Kidney (tissue), 14 donors: Measurements from ENCODE around the gene USP36. TPM values are rescaled to one million over a fixed set of nuclear protein-coding genes. Genes with fewer than 3 reads are reported as not detected.

ENCODE experiments used
- DNase-seq, 5 donors: peaks; one replicate each; pipeline ENCODE4 v3.0.0-alpha.2; 2013 to 2020
- FAIRE-seq: peaks from 2 replicates; lab custom pipeline; 2012; peaks lifted over from hg19 to GRCh38; lab: Jason Lieb, UNC
- H3K27ac ChIP-seq, 2 donors: one replicate each; pipeline ENCODE4 v1.7.0; 2013; ENCODE audit warnings: low read depth in 2 of 2, low read length in 2 of 2, inconsistent platforms in 1 of 2
- H3K27me3 ChIP-seq: one replicate; pipeline ENCODE4 v1.7.1; 2013; ENCODE audit warnings: low read length, inconsistent platforms; ENCODE audit not compliant: control insufficient read depth, insufficient read depth
- H3K36me3 ChIP-seq, 3 donors: one replicate each; pipeline versions ENCODE4 v1.7.0 to v1.7.1; 2013; ENCODE audit warnings: low read length in 3 of 3, control low read depth in 1 of 3, inconsistent platforms in 1 of 3; ENCODE audit not compliant: insufficient read depth in 3 of 3, control insufficient read depth in 2 of 3
- H3K4me1 ChIP-seq, 3 donors: one replicate each; pipeline versions ENCODE4 v1.7.0 to v1.7.1; 2013; ENCODE audit warnings: low read length in 3 of 3, inconsistent platforms in 1 of 3, low read depth in 1 of 3; ENCODE audit not compliant: control insufficient read depth in 2 of 3, insufficient read depth in 2 of 3
- H3K4me3 ChIP-seq, 3 donors: one replicate each; pipeline versions ENCODE4 v1.7.0 to v1.8.1; 2013; ENCODE audit warnings: low read length in 3 of 3, control low read depth in 1 of 3, inconsistent platforms in 1 of 3
- H3K9ac ChIP-seq, 3 donors: one replicate each; pipeline versions ENCODE4 v1.7.0 to v1.7.1; 2013; ENCODE audit warnings: low read length in 3 of 3, control low read depth in 1 of 3, inconsistent platforms in 1 of 3
- H3K9me3 ChIP-seq, 3 donors: one replicate each; pipeline versions ENCODE4 v1.7.0 to v1.7.1; 2013; ENCODE audit warnings: low read length in 3 of 3, control low read depth in 1 of 3, inconsistent platforms in 1 of 3; ENCODE audit not compliant: control insufficient read depth in 2 of 3, insufficient read depth in 1 of 3
- CTCF ChIP-seq: IDR thresholded peaks from 3 replicates; pipeline ENCODE4 v1.5.1; 2012; ENCODE audit warnings: mild to moderate bottlenecking, moderate library complexity, borderline replicate concordance; ENCODE audit not compliant: insufficient read depth; ENCODE audit errors: extremely low read depth
- intact Hi-C: fragments of 100-400 bp; cut with DNase I; formaldehyde crosslinking; loops from one replicate; pipeline ENCODE4 v1.11.1; 2022
- polyA plus RNA-seq: library from polyadenylated mRNA; stranded (reverse); fragments of 350-450 nt; fragmentation: Illumina TruSeq; extraction: RNeasy Lipid Tissue Mini Kit (QIAGEN cat#74804); gene quantifications from one replicate; pipeline ENCODE4 v1.2.3, GENCODE V29; 2014; ENCODE audit warnings: low read depth, low replicate concordance; ENCODE audit not compliant: insufficient read depth
- total RNA-seq: library from RNA; stranded (reverse); fragmentation: NEBNext Ultra II Directional; extraction: Animal tissue kit (Norgen Biotek cat#: 25700); gene quantifications from one replicate; pipeline ENCODE4 v1.2.1, GENCODE V29; 2021
- donor health status: control.
- donor health status: control.
- donor health status: control.
- donor health status: control.
- donor health status: control.
- donor health status: DM: yes; HTN: yes; CAD: no.
- donor health status: Normal renal cell carcinoma (clear cell type).

Gene USP36
- total and polyA plus RNA-seq, 2 donors from 2014 or later: 17.0 to 66.2 TPM

- Histone ChIP-seq H3K9me3 (no peaks in the 10 kb centered on the region), H3K27me3 (no peaks in the 10 kb centered on the region), H3K36me3 (no peaks in the 10 kb centered on the region), H3K27ac (no peak overlapping the region), H3K9ac (no peak overlapping the region), H3K4me3 (no peak overlapping the region), H3K4me1 (peaks cover 0 to 7% (median 0%) of the 10 kb centered on the region in 3 donors)
- DNase-seq: no peak
- FAIRE-seq: no peak
- intact Hi-C loops: no loop called here
- TF ChIP-seq CTCF: no peak
Observed at GRCh38 chr17:78769196-78769773, 71.3 kb downstream of the USP36 start.

- TF ChIP-seq CTCF: no peak
- intact Hi-C loops: no loop called here
- H3K4me1 ChIP-seq: peaks cover 0 to 8% (median 0%) of the 10 kb centered on the region in 3 donors
- H3K27me3 ChIP-seq: no peaks in the 10 kb centered on the region
- no peak overlapping the region for H3K9ac ChIP-seq
- H3K9me3 ChIP-seq: no peaks in the 10 kb centered on the region
- no peaks in the 10 kb centered on the region for H3K36me3 ChIP-seq
- FAIRE-seq (no peak), DNase-seq (no peak)
- H3K27ac ChIP-seq: no peak overlapping the region
- H3K4me3 ChIP-seq: no peak overlapping the region
Observed at GRCh38 chr17:78767806-78768205, 72.8 kb downstream of the USP36 start.

GRCh38 chr17:78766743-78767294, 73.8 kb downstream of the USP36 start:
- no peaks in the 10 kb centered on the region for H3K36me3 ChIP-seq

More at GRCh38 chr17:78766743-78767294, 73.8 kb downstream of the USP36 start:
- peaks cover 0 to 8% (median 0%) of the 10 kb centered on the region in 3 donors for H3K4me1 ChIP-seq
- FAIRE-seq (no peak), DNase-seq (no peak)
- intact Hi-C loops: no loop called here
- no peak overlapping the region for H3K9ac ChIP-seq
- H3K4me3 ChIP-seq: no peak overlapping the region
- H3K27me3 ChIP-seq: no peaks in the 10 kb centered on the region
- no peaks in the 10 kb centered on the region for H3K9me3 ChIP-seq
- TF ChIP-seq CTCF: no peak
- no peak overlapping the region for H3K27ac ChIP-seq
